Activated naive CD8-positive, alpha-beta T cell treated with anti-CD3 and anti-CD28 coated beads for 36 hours (primary cell): ENCODE measurements around the gene MIEF1. TPM values are rescaled to one million over a fixed set of nuclear protein-coding genes. Genes with fewer than 3 reads are reported as not detected.

Experiments
- DNase-seq: peaks from one replicate; pipeline ENCODE4 v3.0.0; 2021
- H3K27ac Mint-ChIP-seq: one replicate; pipeline ENCODE4 v1.8.0; 2022; ENCODE audit warnings: mild to moderate bottlenecking, moderate library complexity, mixed read lengths
- H3K27me3 Mint-ChIP-seq: one replicate; pipeline ENCODE4 v1.8.0; 2022; ENCODE audit warnings: mild to moderate bottlenecking, mixed read lengths
- H3K36me3 Mint-ChIP-seq: one replicate; pipeline ENCODE4 v1.8.0; 2021; ENCODE audit warnings: mild to moderate bottlenecking, mixed read lengths
- H3K4me1 Mint-ChIP-seq: one replicate; pipeline ENCODE4 v1.8.0; 2021; ENCODE audit warnings: mixed read lengths
- H3K4me3 Mint-ChIP-seq: one replicate; pipeline ENCODE4 v1.8.0; 2022; ENCODE audit warnings: mild to moderate bottlenecking, moderate library complexity, mixed read lengths
- H3K9me3 Mint-ChIP-seq: one replicate; pipeline ENCODE4 v1.8.0; 2022; ENCODE audit warnings: mixed read lengths
- total RNA-seq, 2 experiments: library from RNA; stranded (reverse); gene quantifications; one replicate each; pipeline ENCODE4 v1.2.3, GENCODE V29; 2021

Gene MIEF1
- total RNA-seq, 2 experiments from 2014 or later = 62.9 to 65.0 TPM

GRCh38 chr22:39467390-39467895 lies 34.6 kb upstream of the MIEF1 start:
- H3K36me3 Mint-ChIP-seq = no peaks in the 10 kb centered on the region
- no peak overlapping the region for H3K4me3 Mint-ChIP-seq
- peaks cover 12% of the 10 kb centered on the region for H3K4me1 Mint-ChIP-seq
- no peak overlapping the region for H3K27ac Mint-ChIP-seq
- no peak for DNase-seq
- H3K27me3 Mint-ChIP-seq = no peaks in the 10 kb centered on the region
- H3K9me3 Mint-ChIP-seq = no peaks in the 10 kb centered on the region

- H3K36me3 Mint-ChIP-seq = no peaks in the 10 kb centered on the region
- H3K4me3 Mint-ChIP-seq = no peak overlapping the region
- no peaks in the 10 kb centered on the region for H3K27me3 Mint-ChIP-seq
- no peak overlapping the region for H3K27ac Mint-ChIP-seq
- H3K9me3 Mint-ChIP-seq = no peaks in the 10 kb centered on the region
- no peak for DNase-seq
- H3K4me1 Mint-ChIP-seq = peaks cover 17% of the 10 kb centered on the region
Measured at GRCh38 chr22:39468487-39469325, 33.4 kb upstream of the MIEF1 start.

- DNase-seq = no peak
- Mint-ChIP-seq H3K36me3 (no peaks in the 10 kb centered on the region), H3K27me3 (no peaks in the 10 kb centered on the region), H3K27ac (peak overlapping the region; percentile 8), H3K4me3 (no peak overlapping the region), H3K9me3 (no peaks in the 10 kb centered on the region), H3K4me1 (peaks cover 17% of the 10 kb centered on the region)
Measured at GRCh38 chr22:39469326-39469680, 32.8 kb upstream of the MIEF1 start.

GRCh38 chr22:39469681-39470450 lies 32.2 kb upstream of the MIEF1 start:
- no peak for DNase-seq
- Mint-ChIP-seq H3K4me1 (peaks cover 17% of the 10 kb centered on the region), H3K27ac (no peak overlapping the region), H3K9me3 (no peaks in the 10 kb centered on the region), H3K27me3 (no peaks in the 10 kb centered on the region), H3K4me3 (no peak overlapping the region), H3K36me3 (no peaks in the 10 kb centered on the region)

GRCh38 chr22:39470451-39471291 lies 31.4 kb upstream of the MIEF1 start:
- Mint-ChIP-seq H3K9me3 (no peaks in the 10 kb centered on the region), H3K4me1 (peaks cover 17% of the 10 kb centered on the region), H3K27me3 (no peaks in the 10 kb centered on the region), H3K4me3 (no peak overlapping the region), H3K36me3 (no peaks in the 10 kb centered on the region), H3K27ac (no peak overlapping the region)
- DNase-seq = no peak

GRCh38 chr22:39471381-39472141 lies 30.5 kb upstream of the MIEF1 start:
- no peak overlapping the region for H3K4me3 Mint-ChIP-seq
- no peaks in the 10 kb centered on the region for H3K27me3 Mint-ChIP-seq
- H3K4me1 Mint-ChIP-seq = peaks cover 17% of the 10 kb centered on the region
- H3K9me3 Mint-ChIP-seq = no peaks in the 10 kb centered on the region
- DNase-seq = peak; percentile 25
- no peak overlapping the region for H3K27ac Mint-ChIP-seq
- no peaks in the 10 kb centered on the region for H3K36me3 Mint-ChIP-seq

GRCh38 chr22:39472570-39473556 lies 29.2 kb upstream of the MIEF1 start:
- no peaks in the 10 kb centered on the region for H3K9me3 Mint-ChIP-seq
- peaks cover 17% of the 10 kb centered on the region for H3K4me1 Mint-ChIP-seq
- H3K27me3 Mint-ChIP-seq = no peaks in the 10 kb centered on the region
- H3K36me3 Mint-ChIP-seq = no peaks in the 10 kb centered on the region
- no peak for DNase-seq
- H3K4me3 Mint-ChIP-seq = no peak overlapping the region
- H3K27ac Mint-ChIP-seq = peak overlapping the region; percentile 20

GRCh38 chr22:39473851-39474250 lies 28.2 kb upstream of the MIEF1 start:
- Mint-ChIP-seq H3K4me3 (no peak overlapping the region), H3K4me1 (peaks cover 17% of the 10 kb centered on the region), H3K9me3 (no peaks in the 10 kb centered on the region), H3K27ac (no peak overlapping the region), H3K27me3 (no peaks in the 10 kb centered on the region), H3K36me3 (no peaks in the 10 kb centered on the region)
- DNase-seq = no peak

GRCh38 chr22:39474351-39475111 lies 27.6 kb upstream of the MIEF1 start:
- DNase-seq = no peak
- H3K9me3 Mint-ChIP-seq = no peaks in the 10 kb centered on the region
- no peak overlapping the region for H3K4me3 Mint-ChIP-seq
- H3K36me3 Mint-ChIP-seq = no peaks in the 10 kb centered on the region
- no peak overlapping the region for H3K27ac Mint-ChIP-seq
- H3K4me1 Mint-ChIP-seq = peaks cover 17% of the 10 kb centered on the region
- H3K27me3 Mint-ChIP-seq = no peaks in the 10 kb centered on the region

- Mint-ChIP-seq H3K4me1 (peaks cover 17% of the 10 kb centered on the region), H3K27me3 (no peaks in the 10 kb centered on the region), H3K27ac (no peak overlapping the region), H3K36me3 (no peaks in the 10 kb centered on the region), H3K4me3 (no peak overlapping the region), H3K9me3 (no peaks in the 10 kb centered on the region)
- DNase-seq = no peak
Measured at GRCh38 chr22:39475337-39475736, 26.8 kb upstream of the MIEF1 start.

GRCh38 chr22:39475902-39476301 lies 26.2 kb upstream of the MIEF1 start:
- no peak overlapping the region for H3K27ac Mint-ChIP-seq

GRCh38 chr22:39476664-39477063 lies 25.4 kb upstream of the MIEF1 start:
- H3K4me1 Mint-ChIP-seq = peaks cover 11% of the 10 kb centered on the region
- H3K36me3 Mint-ChIP-seq = no peaks in the 10 kb centered on the region
- H3K4me3 Mint-ChIP-seq = no peak overlapping the region
- no peak overlapping the region for H3K27ac Mint-ChIP-seq
- H3K27me3 Mint-ChIP-seq = no peaks in the 10 kb centered on the region
- H3K9me3 Mint-ChIP-seq = no peaks in the 10 kb centered on the region
- no peak for DNase-seq

More at GRCh38 chr22:39475902-39476301, 26.2 kb upstream of the MIEF1 start:
- H3K9me3 Mint-ChIP-seq = no peaks in the 10 kb centered on the region
- H3K27me3 Mint-ChIP-seq = no peaks in the 10 kb centered on the region
- H3K4me3 Mint-ChIP-seq = no peak overlapping the region
- DNase-seq = no peak
- no peaks in the 10 kb centered on the region for H3K36me3 Mint-ChIP-seq
- peaks cover 17% of the 10 kb centered on the region for H3K4me1 Mint-ChIP-seq

- Mint-ChIP-seq H3K4me3 (no peak overlapping the region), H3K9me3 (no peaks in the 10 kb centered on the region), H3K27me3 (no peaks in the 10 kb centered on the region), H3K36me3 (no peaks in the 10 kb centered on the region), H3K4me1 (peaks cover 4% of the 10 kb centered on the region), H3K27ac (no peak overlapping the region)
- no peak for DNase-seq
Measured at GRCh38 chr22:39477542-39477941, 24.5 kb upstream of the MIEF1 start.
